Psoas muscle (tissue), 8 donors: ENCODE results near the gene VPS33B. TPM values are rescaled to one million over a fixed set of nuclear protein-coding genes. Genes with fewer than 3 reads are reported as not detected.
A peak's percentile ranks its signal among the peaks of the same experiment; 100 is the strongest.

Source experiments
- ATAC-seq, 4 donors: fragments of 200-7000 bp; cut with Tn5 transposase; one replicate each; pipeline ENCODE4 v1.9.1; 2020; ENCODE audit warnings: moderate library complexity in 3 of 4, mild to moderate bottlenecking in 2 of 4
- DNase-seq, 2 donors: peaks; one replicate each; pipeline ENCODE4 v3.0.0-alpha.2; 2020
- H3K27ac ChIP-seq: fragments of 200-600 bp; one replicate; pipeline ENCODE4 v1.8.0; 2022
- H3K27me3 ChIP-seq, 3 donors: fragments of 200-600 bp in 1 of 3; one replicate each; pipeline versions ENCODE4 v1.6.1 to v1.8.0; 2013 to 2022; ENCODE audit warnings: low read length in 2 of 3, mild to moderate bottlenecking in 2 of 3, moderate library complexity in 1 of 3; ENCODE audit not compliant: insufficient read depth in 3 of 3
- H3K36me3 ChIP-seq, 2 donors: fragments of 200-600 bp in 1 of 2; one replicate each; pipeline versions ENCODE4 v1.6.1 to v1.8.0; 2013 to 2022; ENCODE audit warnings: low read depth in 1 of 2, mild to moderate bottlenecking in 1 of 2, moderate library complexity in 1 of 2; ENCODE audit not compliant: insufficient read depth in 1 of 2
- H3K4me1 ChIP-seq: fragments of 200-600 bp; one replicate; pipeline ENCODE4 v1.8.0; 2022
- H3K4me3 ChIP-seq: fragments of 200-600 bp; one replicate; pipeline ENCODE4 v1.8.0; 2022; ENCODE audit warnings: mild to moderate bottlenecking
- H3K9me3 ChIP-seq: fragments of 200-600 bp; one replicate; pipeline ENCODE4 v1.8.0; 2022
- CTCF ChIP-seq: fragments of 200-600 bp; IDR thresholded peaks from one replicate; pipeline ENCODE4 v1.8.0; 2022; ENCODE audit warnings: antibody characterized with exemption
- WGBS, 3 donors: extraction: QIAGEN DNeasy Blood & Tissue Kit; methylation state at CpG; one replicate each; pipeline versions ENCODE4 v1.1.6 to v1.1.7; 2013; 5-methylcytosine and 5-hydroxymethylcytosine counted together
- intact Hi-C, 2 donors: fragments of 100-400 bp; cut with DNase I; formaldehyde crosslinking; loops; one replicate each; pipeline versions ENCODE4 v1.11.0 to v1.14.2; 2022
- polyA plus RNA-seq, 3 donors: library from polyadenylated mRNA; stranded (reverse); fragments of 200-250 nt; gene quantifications; one replicate each; pipeline ENCODE4 v1.2.3, GENCODE V29; 2013
- total RNA-seq, 4 donors: library from RNA; stranded (reverse); fragmentation: NEBNext Ultra II Directional in 2 of 4; extraction: Animal tissue kit (Norgen Biotek cat#: 25700) in 2 of 4; gene quantifications; one replicate each; pipeline versions ENCODE4 v1.2.1 to v1.2.4, GENCODE V29; 2021 to 2023
- donor health status: healthy with polysubstance abuse.
- donor health status: DM: no; HTN: no; CAD: no; lungs with moderate emphysema.
- donor health status: Bipolar disorder and iron deficiency.
- donor health status: healthy.
- donor health status: DM: yes; HTN: yes; CAD: no.
- donor health status: DM: no; HTN: no; CAD: no.
- donor health status: DM: no; HTN: no; CAD: no.
- donor health status: DM: yes; HTN: yes; CAD: no.

VPS33B gene
- total and polyA plus RNA-seq, 7 donors: 3.2 to 7.5 (median 4.9) TPM

GRCh38 chr15:91068436-91068835, 46.0 kb upstream of the VPS33B start:
- ATAC-seq: no peak
- no peaks in the 10 kb centered on the region for H3K36me3 ChIP-seq
- peaks cover 0 to 10% (median 0%) of the 10 kb centered on the region in 3 donors for H3K27me3 ChIP-seq
- no peak for DNase-seq
- intact Hi-C loops: no loop called here
- no peaks in the 10 kb centered on the region for H3K4me1 ChIP-seq
- no peaks in the 10 kb centered on the region for H3K9me3 ChIP-seq
- 90 to 95% (median 91%) methylated on average over 2 of the region's 2 CpGs for WGBS, 3 donors
- H3K27ac ChIP-seq: no peak overlapping the region
- H3K4me3 ChIP-seq: no peak overlapping the region
- no peak for TF ChIP-seq CTCF

GRCh38 chr15:91067036-91067435, 44.6 kb upstream of the VPS33B start:
- Histone ChIP-seq H3K4me3 (no peak overlapping the region), H3K4me1 (no peaks in the 10 kb centered on the region), H3K27me3 (peaks cover 0 to 8% (median 2%) of the 10 kb centered on the region in 3 donors), H3K36me3 (no peaks in the 10 kb centered on the region), H3K9me3 (no peaks in the 10 kb centered on the region), H3K27ac (no peak overlapping the region)
- no peak for TF ChIP-seq CTCF
- no peak for DNase-seq
- intact Hi-C loops: no loop called here
- no peak for ATAC-seq
- 82 to 94% (median 92%) methylated on average over 2 of the region's 2 CpGs for WGBS, 3 donors

GRCh38 chr15:91065505-91065904, 43.1 kb upstream of the VPS33B start:
- 54 to 71% (median 60%) methylated on average over 2 of the region's 2 CpGs for WGBS, 3 donors
- H3K9me3 ChIP-seq: no peaks in the 10 kb centered on the region
- peak in 1 of 4 donors; percentile 49 for ATAC-seq
- H3K36me3 ChIP-seq: no peaks in the 10 kb centered on the region
- no peak for DNase-seq
- H3K4me3 ChIP-seq: no peak overlapping the region
- TF ChIP-seq CTCF: no peak
- no peak overlapping the region for H3K27ac ChIP-seq
- H3K27me3 ChIP-seq: peaks cover 0 to 4% (median 2%) of the 10 kb centered on the region in 3 donors
- no peaks in the 10 kb centered on the region for H3K4me1 ChIP-seq
- intact Hi-C loops: no loop called here

- intact Hi-C loops: no loop called here
- H3K36me3 ChIP-seq: no peaks in the 10 kb centered on the region
- no peaks in the 10 kb centered on the region for H3K9me3 ChIP-seq
- DNase-seq (no peak), ATAC-seq (no peak)
- no peak overlapping the region for H3K27ac ChIP-seq
- WGBS, 3 donors: 74 to 76% (median 75%) methylated on average over 5 of the region's 5 CpGs
- peaks cover 0 to 18% (median 5%) of the 10 kb centered on the region in 3 donors for H3K27me3 ChIP-seq
- no peak overlapping the region for H3K4me3 ChIP-seq
- TF ChIP-seq CTCF: no peak
- no peaks in the 10 kb centered on the region for H3K4me1 ChIP-seq
Observed at GRCh38 chr15:91061997-91062396, 39.6 kb upstream of the VPS33B start.

GRCh38 chr15:91061230-91061629, 38.8 kb upstream of the VPS33B start:
- Histone ChIP-seq H3K9me3 (no peaks in the 10 kb centered on the region), H3K4me3 (no peak overlapping the region), H3K36me3 (no peaks in the 10 kb centered on the region), H3K27ac (no peak overlapping the region), H3K27me3 (peaks cover 0 to 18% (median 5%) of the 10 kb centered on the region in 3 donors), H3K4me1 (no peaks in the 10 kb centered on the region)
- DNase-seq (no peak), ATAC-seq (no peak)
- WGBS, 3 donors: 70 to 92% (median 80%) methylated on average over 2 of the region's 2 CpGs
- TF ChIP-seq CTCF: no peak
- intact Hi-C loops: no loop called here
